BLaER1 treated with 17β-estradiol and CSF1 and Interleukin-3, amounts not matched to agents 10 nM and 100 nM (cell line): Measurements from ENCODE around the gene EXOSC7.
A peak's percentile ranks its signal among the peaks of the same experiment; 100 is the strongest.

Experiments used
- H3K27ac ChIP-seq, 11 experiments: shearing (Covaris generic); formaldehyde crosslinking; 2 replicates each; pipeline ENCODE4 v1.8.1; 2022
- H3K27me3 ChIP-seq, 11 experiments: shearing (Covaris generic); formaldehyde crosslinking; 2 replicates each; pipeline ENCODE4 v1.8.1; 2022
- H3K36me3 ChIP-seq, 11 experiments: shearing (Covaris generic); formaldehyde crosslinking; 2 replicates each; pipeline ENCODE4 v1.8.1; 2022
- H3K4me1 ChIP-seq, 10 experiments: shearing (Covaris generic); formaldehyde crosslinking; 2 replicates each; pipeline ENCODE4 v1.8.1; 2022
- H3K4me2 ChIP-seq, 11 experiments: shearing (Covaris generic); formaldehyde crosslinking; 2 replicates each; pipeline ENCODE4 v1.8.1; 2022
- H3K4me3 ChIP-seq, 10 experiments: shearing (Covaris generic); formaldehyde crosslinking; 2 replicates each; pipeline ENCODE4 v1.8.1; 2022
- H3K9ac ChIP-seq, 11 experiments: shearing (Covaris generic); formaldehyde crosslinking; 2 replicates each; pipeline ENCODE4 v1.8.1; 2022
- H3K9me3 ChIP-seq, 11 experiments: shearing (Covaris generic); formaldehyde crosslinking; replicated peaks in 1 of 11; 2 replicates each; pipeline ENCODE4 v1.8.1; 2022
- H4K20me1 ChIP-seq, 11 experiments: shearing (Covaris generic); formaldehyde crosslinking; 2 replicates each; pipeline ENCODE4 v1.8.1; 2022
- Cebpa-rat ChIP-seq, 11 experiments: shearing (Covaris generic); IDR thresholded peaks; 2 replicates each; pipeline ENCODE4 v1.8.1; 2022

The EXOSC7 gene

GRCh38 chr3:44957986-44958385, 18.1 kb upstream of the EXOSC7 start:
- no peak overlapping the region for H3K27ac ChIP-seq
- H3K4me2 ChIP-seq = no peak overlapping the region
- H4K20me1 ChIP-seq = peaks cover 29 to 97% (median 58%) of the 10 kb centered on the region in 11 experiments; a peak in 20 of 22 replicates

GRCh38 chr3:44958386-44958785, 17.7 kb upstream of the EXOSC7 start:
- no peak overlapping the region for H3K27ac ChIP-seq
- peaks cover 37 to 70% (median 54%) of the 10 kb centered on the region in 11 experiments for H3K36me3 ChIP-seq
- H3K4me1 ChIP-seq = peaks cover 40 to 59% (median 52%) of the 10 kb centered on the region in 10 experiments
- H4K20me1 ChIP-seq = peaks cover 29 to 96% (median 58%) of the 10 kb centered on the region in 11 experiments; a peak in 20 of 22 replicates
- H3K9me3 ChIP-seq = no peaks in the 10 kb centered on the region; a peak in 1 of 22 replicates
- no peaks in the 10 kb centered on the region for H3K27me3 ChIP-seq
- no peak overlapping the region for H3K4me3 ChIP-seq
- no peak overlapping the region for H3K9ac ChIP-seq
- no peak for TF ChIP-seq Cebpa-rat (IDR thresholded peaks at IDR 0.05)
- H3K4me2 ChIP-seq = no peak overlapping the region

More at GRCh38 chr3:44957986-44958385, 18.1 kb upstream of the EXOSC7 start:
- H3K27me3 ChIP-seq = no peaks in the 10 kb centered on the region
- H3K4me1 ChIP-seq = peaks cover 36 to 55% (median 48%) of the 10 kb centered on the region in 10 experiments
- no peak overlapping the region for H3K4me3 ChIP-seq
- peaks cover 39 to 74% (median 57%) of the 10 kb centered on the region in 11 experiments for H3K36me3 ChIP-seq
- no peaks in the 10 kb centered on the region; a peak in 1 of 22 replicates for H3K9me3 ChIP-seq
- no peak overlapping the region for H3K9ac ChIP-seq
- no peak for TF ChIP-seq Cebpa-rat (IDR thresholded peaks at IDR 0.05)

GRCh38 chr3:44960387-44961026, 15.5 kb upstream of the EXOSC7 start:
- H3K4me1 ChIP-seq = peaks cover 33 to 66% (median 59%) of the 10 kb centered on the region in 10 experiments
- H3K4me2 ChIP-seq = peak overlapping the region in 3 of 11 experiments; percentile 8 to 24 (median 22); a peak in 5 of 22 replicates

GRCh38 chr3:44961888-44962287, 14.2 kb upstream of the EXOSC7 start:
- no peak for TF ChIP-seq Cebpa-rat (IDR thresholded peaks at IDR 0.05)
- H3K9ac ChIP-seq = no peak overlapping the region
- H3K9me3 ChIP-seq = no peaks in the 10 kb centered on the region; a peak in 1 of 22 replicates
- peaks cover 25 to 51% (median 41%) of the 10 kb centered on the region in 11 experiments for H3K36me3 ChIP-seq
- peak overlapping the region in 3 of 11 experiments; percentile 21 to 78 (median 75); a peak in 3 of 22 replicates for H3K27ac ChIP-seq
- peaks cover 7 to 87% (median 33%) of the 10 kb centered on the region in 11 experiments; a peak in 18 of 22 replicates for H4K20me1 ChIP-seq
- H3K27me3 ChIP-seq = no peaks in the 10 kb centered on the region
- H3K4me3 ChIP-seq = no peak overlapping the region
- H3K4me2 ChIP-seq = peak overlapping the region in 6 of 11 experiments; percentile 51 to 69 (median 60); a peak in 10 of 22 replicates
- H3K4me1 ChIP-seq = peaks cover 30 to 66% (median 57%) of the 10 kb centered on the region in 10 experiments

More at GRCh38 chr3:44960387-44961026, 15.5 kb upstream of the EXOSC7 start:
- Histone ChIP-seq H3K4me3 (no peak overlapping the region), H4K20me1 (peaks cover 20 to 96% (median 47%) of the 10 kb centered on the region in 11 experiments; a peak in 20 of 22 replicates), H3K9me3 (no peaks in the 10 kb centered on the region; a peak in 1 of 22 replicates), H3K27me3 (no peaks in the 10 kb centered on the region), H3K27ac (peak overlapping the region in 5 of 11 experiments; percentile 8 to 24 (median 11); a peak in 5 of 22 replicates), H3K36me3 (peaks cover 28 to 60% (median 49%) of the 10 kb centered on the region in 11 experiments), H3K9ac (no peak overlapping the region)
- TF ChIP-seq Cebpa-rat (IDR thresholded peaks at IDR 0.05) = no peak

- H3K27me3 ChIP-seq = no peaks in the 10 kb centered on the region
- no peak overlapping the region for H3K4me3 ChIP-seq
- no peak overlapping the region for H3K9ac ChIP-seq
- no peak for TF ChIP-seq Cebpa-rat (IDR thresholded peaks at IDR 0.05)
- H3K4me2 ChIP-seq = peak overlapping the region; percentile 3 to 69 (median 57); a peak in 20 of 22 replicates
- H3K4me1 ChIP-seq = peaks cover 40 to 73% (median 65%) of the 10 kb centered on the region in 10 experiments
- peaks cover 17 to 41% (median 32%) of the 10 kb centered on the region in 11 experiments for H3K36me3 ChIP-seq
- peaks cover 7 to 83% (median 26%) of the 10 kb centered on the region in 11 experiments; a peak in 17 of 22 replicates for H4K20me1 ChIP-seq
- peak overlapping the region in 7 of 11 experiments; percentile 8 to 88 (median 48); a peak in 13 of 22 replicates for H3K27ac ChIP-seq
- H3K9me3 ChIP-seq = peaks cover 0 to 2% (median 0%) of the 10 kb centered on the region in 11 experiments; a peak in 3 of 22 replicates
These were observed 13.2 kb upstream of the EXOSC7 start for GRCh38 chr3:44962621-44963393.

- Histone ChIP-seq H3K4me1 (peaks cover 49 to 82% (median 75%) of the 10 kb centered on the region in 10 experiments), H3K4me2 (peak overlapping the region in 10 of 11 experiments; percentile 0 to 69 (median 54); a peak in 14 of 22 replicates), H3K27me3 (no peaks in the 10 kb centered on the region), H3K9me3 (peaks cover 0 to 9% (median 0%) of the 10 kb centered on the region in 11 experiments; a peak in 3 of 22 replicates), H3K36me3 (peaks cover 8 to 40% (median 23%) of the 10 kb centered on the region in 11 experiments), H4K20me1 (peaks cover 7 to 74% (median 22%) of the 10 kb centered on the region in 11 experiments; a peak in 17 of 22 replicates), H3K4me3 (no peak overlapping the region), H3K27ac (peak overlapping the region in 7 of 11 experiments; percentile 28 to 88 (median 75); a peak in 11 of 22 replicates), H3K9ac (0 out of 22 replicates have a peak overlapping the region, but pooled peaks of 1 of the 11 experiments have one; percentile 1)
- TF ChIP-seq Cebpa-rat (IDR thresholded peaks at IDR 0.05) = no peak
These were observed 12.3 kb upstream of the EXOSC7 start for GRCh38 chr3:44963571-44964325.

- H3K9ac ChIP-seq = peak overlapping the region in 1 of 11 experiments; percentile 9; a peak in 1 of 22 replicates
- H3K9me3 ChIP-seq = peaks cover 0 to 9% (median 0%) of the 10 kb centered on the region in 11 experiments; a peak in 3 of 22 replicates
- peaks cover 0 to 72% (median 8%) of the 10 kb centered on the region in 11 experiments; a peak in 14 of 22 replicates for H4K20me1 ChIP-seq
- peak overlapping the region in 7 of 11 experiments; percentile 13 to 76 (median 38); a peak in 9 of 22 replicates for H3K4me2 ChIP-seq
- TF ChIP-seq Cebpa-rat (IDR thresholded peaks at IDR 0.05) = no peak
- H3K4me1 ChIP-seq = peaks cover 63 to 95% (median 89%) of the 10 kb centered on the region in 10 experiments
- no peak overlapping the region for H3K4me3 ChIP-seq
- H3K27ac ChIP-seq = peak overlapping the region in 9 of 11 experiments; percentile 19 to 88 (median 77); a peak in 14 of 22 replicates
- H3K36me3 ChIP-seq = peaks cover 0 to 30% (median 10%) of the 10 kb centered on the region in 11 experiments; a peak in 12 of 22 replicates
- no peaks in the 10 kb centered on the region for H3K27me3 ChIP-seq
These were observed 10.9 kb upstream of the EXOSC7 start for GRCh38 chr3:44965165-44965564.
